H9 (cell line): Measurements from ENCODE around the gene FMO3. TPM values are rescaled to one million over a fixed set of nuclear protein-coding genes. Genes with fewer than 3 reads are reported as not detected.

ENCODE experiments used
- DNase-seq: peaks from one replicate; pipeline ENCODE4 v3.0.0-alpha.2; 2017
- H2AFZ ChIP-seq: one replicate; pipeline ENCODE4 v1.6.1; 2013; ENCODE audit warnings: mild to moderate bottlenecking, low read length, control low read depth, moderate library complexity
- H2AK5ac ChIP-seq: 2 replicates; pipeline ENCODE4 v1.6.1; 2013; ENCODE audit warnings: low read length, control low read depth, mixed read lengths; ENCODE audit not compliant: insufficient read length
- H2BK120ac ChIP-seq: one replicate; pipeline ENCODE4 v1.6.1; 2013; ENCODE audit warnings: low read depth, mild to moderate bottlenecking, low read length, control low read depth, inconsistent platforms; ENCODE audit not compliant: poor library complexity, severe bottlenecking
- H2BK12ac ChIP-seq: 2 replicates; pipeline ENCODE4 v1.6.1; 2013; ENCODE audit warnings: low read length, control low read depth, mixed read lengths, low read depth; ENCODE audit not compliant: insufficient read length
- H2BK15ac ChIP-seq: 2 replicates; pipeline ENCODE4 v1.6.1; 2013; ENCODE audit warnings: low read depth, low read length, control low read depth
- H2BK20ac ChIP-seq: one replicate; pipeline ENCODE4 v1.6.1; 2013; ENCODE audit warnings: low read depth, mild to moderate bottlenecking, low read length, control low read depth, inconsistent platforms; ENCODE audit not compliant: poor library complexity, severe bottlenecking
- H2BK5ac ChIP-seq: 2 replicates; pipeline ENCODE4 v1.6.1; 2013; ENCODE audit warnings: low read length, control low read depth, mixed read lengths; ENCODE audit not compliant: insufficient read length
- H3K14ac ChIP-seq: 2 replicates; pipeline ENCODE4 v1.6.1; 2013; ENCODE audit warnings: low read length, control low read depth; ENCODE audit not compliant: insufficient read depth
- H3K18ac ChIP-seq: 2 replicates; pipeline ENCODE4 v1.6.1; 2013; ENCODE audit warnings: low read depth, mild to moderate bottlenecking, mixed read lengths, low read length, control low read depth; ENCODE audit not compliant: insufficient read length
- H3K23ac ChIP-seq: 2 replicates; pipeline ENCODE4 v1.6.1; 2013; ENCODE audit warnings: low read length, control low read depth, mixed read lengths, low read depth; ENCODE audit not compliant: insufficient read length
- H3K23me2 ChIP-seq: 2 replicates; pipeline ENCODE4 v1.6.1; 2013; ENCODE audit warnings: low read depth, mild to moderate bottlenecking, mixed read lengths, low read length, control low read depth; ENCODE audit not compliant: insufficient read length, poor library complexity, severe bottlenecking
- H3K27ac ChIP-seq: 2 replicates; pipeline ENCODE4 v1.5.1; 2013; ENCODE audit warnings: low read length, control low read depth, mixed read lengths, low read depth; ENCODE audit not compliant: insufficient read length
- H3K27me3 ChIP-seq: 2 replicates; pipeline ENCODE4 v1.6.1; 2013; ENCODE audit warnings: low read length, control low read depth, inconsistent platforms; ENCODE audit not compliant: insufficient read depth
- H3K4ac ChIP-seq: 2 replicates; pipeline ENCODE4 v1.6.1; 2013; ENCODE audit warnings: low read depth, mild to moderate bottlenecking, control low read depth, inconsistent platforms, low read length, moderate library complexity
- H3K4me1 ChIP-seq: 2 replicates; pipeline ENCODE4 v1.6.1; 2013; ENCODE audit warnings: low read length, control low read depth, inconsistent platforms; ENCODE audit not compliant: insufficient read depth
- H3K4me2 ChIP-seq: 2 replicates; pipeline ENCODE4 v1.6.1; 2013; ENCODE audit warnings: low read length, control low read depth, mixed read lengths; ENCODE audit not compliant: insufficient read length, insufficient read depth
- H3K56ac ChIP-seq: 2 replicates; pipeline ENCODE4 v1.6.1; 2013; ENCODE audit warnings: low read depth, mild to moderate bottlenecking, mixed read lengths, low read length, control low read depth; ENCODE audit not compliant: insufficient read length
- H3K79me1 ChIP-seq: 2 replicates; pipeline ENCODE4 v1.6.1; 2013; ENCODE audit warnings: low read depth, mild to moderate bottlenecking, moderate library complexity, low read length, control low read depth, inconsistent platforms; ENCODE audit not compliant: insufficient read depth, poor library complexity, severe bottlenecking
- H3K79me2 ChIP-seq: 2 replicates; pipeline ENCODE4 v1.6.1; 2013; ENCODE audit warnings: low read length, control low read depth, inconsistent platforms; ENCODE audit not compliant: insufficient read depth
- H3K9ac ChIP-seq: 2 replicates; pipeline ENCODE4 v1.6.1; 2013; ENCODE audit warnings: low read length, control low read depth, mixed read lengths; ENCODE audit not compliant: insufficient read length; ENCODE audit errors: extremely low read depth
- H3K9me3 ChIP-seq: one replicate; pipeline ENCODE4 v1.6.1; 2013; ENCODE audit warnings: low read depth, low read length, inconsistent platforms; ENCODE audit not compliant: control insufficient read depth
- H3T11ph ChIP-seq: one replicate; pipeline ENCODE4 v1.6.1; 2013; ENCODE audit warnings: mild to moderate bottlenecking, low read length, control low read depth, inconsistent platforms
- H4K20me1 ChIP-seq: one replicate; pipeline ENCODE4 v1.6.1; 2013; ENCODE audit not compliant: control insufficient read depth, insufficient read length, insufficient read depth
- H4K5ac ChIP-seq: 2 replicates; pipeline ENCODE4 v1.6.1; 2013; ENCODE audit warnings: low read depth, mild to moderate bottlenecking, mixed read lengths, low read length, control low read depth; ENCODE audit not compliant: insufficient read length
- H4K8ac ChIP-seq: replicated peaks from 2 replicates; pipeline ENCODE4 v1.6.1; 2013; ENCODE audit warnings: low read length, control low read depth, mixed read lengths, low read depth; ENCODE audit not compliant: insufficient read length
- H4K91ac ChIP-seq: 2 replicates; pipeline ENCODE4 v1.6.1; 2013; ENCODE audit warnings: low read depth, mild to moderate bottlenecking, moderate library complexity, mixed read lengths, low read length, control low read depth; ENCODE audit not compliant: insufficient read length
- H3K27ac Mint-ChIP-seq, 3 experiments: 2 replicates in 2 of 3; 3 replicates in 1 of 3; pipeline ENCODE4 v1.8.0; 2020 to 2021; ENCODE audit warnings: mixed read lengths in 3 of 3, mild to moderate bottlenecking in 1 of 3, moderate library complexity in 1 of 3
- H3K27me3 Mint-ChIP-seq: 2 replicates; pipeline ENCODE4 v1.8.0; 2021; ENCODE audit warnings: low read depth, mild to moderate bottlenecking, moderate library complexity, mixed read lengths
- H3K36me3 Mint-ChIP-seq, 3 experiments: 2 replicates in 2 of 3; 3 replicates in 1 of 3; pipeline ENCODE4 v1.8.0; 2020 to 2021; ENCODE audit warnings: low read depth in 3 of 3, mixed read lengths in 3 of 3; ENCODE audit not compliant: insufficient read depth in 1 of 3
- H3K4me1 Mint-ChIP-seq, 2 experiments: 2 replicates each; pipeline ENCODE4 v1.8.0; 2020; ENCODE audit warnings: mixed read lengths in 2 of 2
- H3K4me3 Mint-ChIP-seq, 2 experiments: 2 replicates in 1 of 2; 3 replicates in 1 of 2; pipeline ENCODE4 v1.8.0; 2020 to 2021; ENCODE audit warnings: mild to moderate bottlenecking in 2 of 2, mixed read lengths in 2 of 2, moderate library complexity in 1 of 2
- H3K9me3 Mint-ChIP-seq, 2 experiments: 2 replicates in 1 of 2; 3 replicates in 1 of 2; pipeline ENCODE4 v1.8.0; 2020; ENCODE audit warnings: mild to moderate bottlenecking in 2 of 2, mixed read lengths in 2 of 2, moderate library complexity in 1 of 2
- WGBS: extraction: QIAGEN DNeasy Blood & Tissue Kit; methylation state at CpG from one replicate; pipeline ENCODE4 v1.1.7; 2013; ENCODE audit warnings: missing lambda C conversion rate, low lambda C conversion rate, mixed read lengths; ENCODE audit not compliant: insufficient read length; ENCODE audit errors: extremely low coverage; 5-methylcytosine and 5-hydroxymethylcytosine counted together
- total RNA-seq: library from RNA; stranded (reverse); gene quantifications from 2 replicates; pipeline ENCODE4 v1.2.1, GENCODE V29; 2021
- TF ChIP-seq, protein P1 (sequence below): fragments of 200-600 bp; sonication (generic); conservative IDR thresholded peaks from 3 replicates; pipeline ENCODE4 v1.8.0; 2021; ENCODE audit warnings: antibody characterized with exemption, mild to moderate bottlenecking

FMO3 gene
- total RNA-seq, 1 experiment from 2014 or later: not detected

DNA sequence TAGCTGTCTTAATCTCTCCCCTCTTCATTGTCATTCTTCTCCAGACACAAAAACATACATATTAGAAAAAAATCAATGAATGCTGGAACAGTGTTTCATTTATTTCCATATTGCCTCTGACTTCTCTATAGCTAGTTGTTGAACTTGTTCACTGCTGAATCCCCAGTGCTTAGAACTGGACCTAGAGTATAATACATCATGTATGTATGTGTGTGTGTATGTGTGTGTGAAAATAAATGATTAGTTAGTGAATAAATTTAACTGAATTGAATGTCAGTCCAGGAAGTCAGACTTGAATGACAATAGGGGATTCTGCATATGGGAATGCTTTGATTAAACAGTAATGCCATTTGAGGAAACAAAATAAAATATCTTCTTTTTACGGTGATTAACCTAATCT is 36.4 kb downstream of the FMO3 start:
- Histone ChIP-seq H3K9ac (no peak overlapping the region), H3K4ac (no peak overlapping the region), H2BK5ac (no peak overlapping the region), H2BK120ac (no peak overlapping the region), H3K79me1 (no peaks in the 10 kb centered on the region), H2AK5ac (no peak overlapping the region), H4K5ac (no peak overlapping the region), H4K8ac (no peak overlapping the region), H3K56ac (no peak overlapping the region), H3K27me3 (no peaks in the 10 kb centered on the region), H3K4me1 (no peaks in the 10 kb centered on the region), H3K9me3 (no peaks in the 10 kb centered on the region), H3K18ac (no peak overlapping the region), H2BK15ac (no peak overlapping the region), H4K91ac (no peak overlapping the region), H2BK12ac (no peak overlapping the region), H3K23ac (no peak overlapping the region), H2BK20ac (no peak overlapping the region), H3T11ph (no peak overlapping the region), H3K14ac (no peak overlapping the region), H3K79me2 (no peaks in the 10 kb centered on the region), H3K27ac (no peak overlapping the region), H2AFZ (no peak overlapping the region), H4K20me1 (no peaks in the 10 kb centered on the region), H3K23me2 (no peaks in the 10 kb centered on the region), H3K4me2 (no peak overlapping the region)
- Mint-ChIP-seq H3K4me1 (no peaks in the 10 kb centered on the region), H3K9me3 (no peaks in the 10 kb centered on the region), H3K36me3 (no peaks in the 10 kb centered on the region), H3K27ac (no peak overlapping the region), H3K27me3 (no peaks in the 10 kb centered on the region), H3K4me3 (no peak overlapping the region)
- TF ChIP-seq, protein P1, sequence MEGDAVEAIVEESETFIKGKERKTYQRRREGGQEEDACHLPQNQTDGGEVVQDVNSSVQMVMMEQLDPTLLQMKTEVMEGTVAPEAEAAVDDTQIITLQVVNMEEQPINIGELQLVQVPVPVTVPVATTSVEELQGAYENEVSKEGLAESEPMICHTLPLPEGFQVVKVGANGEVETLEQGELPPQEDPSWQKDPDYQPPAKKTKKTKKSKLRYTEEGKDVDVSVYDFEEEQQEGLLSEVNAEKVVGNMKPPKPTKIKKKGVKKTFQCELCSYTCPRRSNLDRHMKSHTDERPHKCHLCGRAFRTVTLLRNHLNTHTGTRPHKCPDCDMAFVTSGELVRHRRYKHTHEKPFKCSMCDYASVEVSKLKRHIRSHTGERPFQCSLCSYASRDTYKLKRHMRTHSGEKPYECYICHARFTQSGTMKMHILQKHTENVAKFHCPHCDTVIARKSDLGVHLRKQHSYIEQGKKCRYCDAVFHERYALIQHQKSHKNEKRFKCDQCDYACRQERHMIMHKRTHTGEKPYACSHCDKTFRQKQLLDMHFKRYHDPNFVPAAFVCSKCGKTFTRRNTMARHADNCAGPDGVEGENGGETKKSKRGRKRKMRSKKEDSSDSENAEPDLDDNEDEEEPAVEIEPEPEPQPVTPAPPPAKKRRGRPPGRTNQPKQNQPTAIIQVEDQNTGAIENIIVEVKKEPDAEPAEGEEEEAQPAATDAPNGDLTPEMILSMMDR: no peak
- no peak for DNase-seq
- no CpG with 5 or more reads among the region's 1 CpG for WGBS
